H1 (cell line): ENCODE results near the gene FNDC7. TPM values are rescaled to one million over a fixed set of nuclear protein-coding genes. Genes with fewer than 3 reads are reported as not detected.

Experiments
- E2F6 ChIP-seq: IDR thresholded peaks from 2 replicates; pipeline ENCODE4 v1.6.1; 2012; ENCODE audit warnings: inconsistent platforms
- GABPA ChIP-seq: IDR thresholded peaks from 2 replicates; pipeline ENCODE4 v1.6.1; 2011; ENCODE audit warnings: mild to moderate bottlenecking, low read length, moderate library complexity, borderline replicate concordance; ENCODE audit not compliant: insufficient read depth
- KDM5A ChIP-seq: fragments of 200-600 bp; IDR thresholded peaks from 2 replicates; pipeline ENCODE4 v1.7.1; 2012; ENCODE audit warnings: mild to moderate bottlenecking, low read length, inconsistent platforms, mixed read lengths
- RFX5 ChIP-seq: IDR thresholded peaks from 2 replicates; pipeline ENCODE4 v1.6.1; 2011; ENCODE audit warnings: low read depth, low read length, improper control_type of control experiment, borderline replicate concordance
- SAP30 ChIP-seq: fragments of 300-600 bp; sonication (generic); IDR thresholded peaks from 2 replicates; pipeline ENCODE4 v1.7.1; 2012; ENCODE audit warnings: low read length, moderate library complexity, mild to moderate bottlenecking, inconsistent platforms; ENCODE audit not compliant: insufficient read depth, insufficient replicate concordance
- TBP ChIP-seq: IDR thresholded peaks from 2 replicates; pipeline ENCODE4 v1.6.1; 2011; ENCODE audit warnings: low read depth, low read length, improper control_type of control experiment
- polyA plus RNA-seq, 7 experiments: library from polyadenylated mRNA; depleted of rRNA in 3 of 7; stranded (reverse) in 5 of 7; unstranded in 2 of 7; fragments of >200 nt in 5 of 7; fragments of 200-250 nt in 2 of 7; gene quantifications; 1 replicate in 5 of 7; 2 replicates in 1 of 7; 4 replicates in 1 of 7; pipeline versions ENCODE4 v1.2.1 to v1.2.3, GENCODE V29; 2011 to 2013; ENCODE audit warnings: missing spikeins in 2 of 7, mixed read lengths in 2 of 7
- total RNA-seq: library from RNA; stranded (reverse); fragmentation: NEBNext Ultra II Directional; extraction: Animal tissue kit (Norgen Biotek cat#: 25700); gene quantifications from 2 replicates; pipeline ENCODE4 v1.2.1, GENCODE V29; 2021

FNDC7 gene
- total and polyA plus RNA-seq, 2 of the 8 experiments (the other 6 are each of a cell fraction or from before 2014, with no cell fraction given) = 0.13 to 0.20 TPM

GRCh38 chr1:108668777-108669176 is 43.9 kb upstream of the FNDC7 start (continued):
- TF ChIP-seq RFX5 = no peak
- TF ChIP-seq TBP = no peak
- no peak for TF ChIP-seq KDM5A
- TF ChIP-seq GABPA = no peak
- TF ChIP-seq E2F6 = no peak
- no peak for TF ChIP-seq SAP30
